HG02571 (cell line): ENCODE measurements around the gene SCGB1D1.
"Not testable (repeated sequence)": the region's sequence is repeated elsewhere in the genome, so short reads cannot be mapped to it uniquely, and the experiment has no call there.

Experiments
- ATAC-seq: cut with Tn5 transposase; IDR thresholded peaks from one replicate; pipeline ENCODE4 v1.9.1; 2021; ENCODE audit warnings: mild to moderate bottlenecking, moderate library complexity; ENCODE audit not compliant: unreplicated experiment

SCGB1D1 gene

DNA sequence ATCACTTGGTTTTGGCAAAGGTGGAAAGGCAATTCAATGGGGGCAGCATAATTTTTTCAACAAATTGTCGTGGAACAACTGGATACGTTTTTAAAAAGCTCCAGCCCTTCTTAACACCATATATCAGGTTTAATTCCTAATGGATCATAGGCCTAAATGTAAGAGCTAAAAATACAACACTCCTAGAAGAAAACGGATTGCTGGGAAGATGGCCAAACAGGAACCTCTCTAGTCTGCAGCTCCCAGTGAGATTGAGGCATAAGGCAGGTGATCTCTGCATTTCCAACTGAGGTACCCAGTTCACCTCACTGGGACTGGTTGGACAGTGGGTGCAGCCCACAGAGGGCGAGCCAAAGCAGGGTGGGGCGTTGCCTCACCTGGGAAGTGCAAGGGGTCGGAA lies 32.4 kb upstream of the SCGB1D1 start:
- ATAC-seq = no peak

- ATAC-seq = no peak
These were observed 23.6 kb upstream of the SCGB1D1 start for GRCh38 chr11:62166371-62166770.

GRCh38 chr11:62169448-62169847 lies 20.6 kb upstream of the SCGB1D1 start:
- no peak for ATAC-seq

- no peak for ATAC-seq
These were observed 20.1 kb upstream of the SCGB1D1 start for GRCh38 chr11:62169935-62170334.

DNA sequence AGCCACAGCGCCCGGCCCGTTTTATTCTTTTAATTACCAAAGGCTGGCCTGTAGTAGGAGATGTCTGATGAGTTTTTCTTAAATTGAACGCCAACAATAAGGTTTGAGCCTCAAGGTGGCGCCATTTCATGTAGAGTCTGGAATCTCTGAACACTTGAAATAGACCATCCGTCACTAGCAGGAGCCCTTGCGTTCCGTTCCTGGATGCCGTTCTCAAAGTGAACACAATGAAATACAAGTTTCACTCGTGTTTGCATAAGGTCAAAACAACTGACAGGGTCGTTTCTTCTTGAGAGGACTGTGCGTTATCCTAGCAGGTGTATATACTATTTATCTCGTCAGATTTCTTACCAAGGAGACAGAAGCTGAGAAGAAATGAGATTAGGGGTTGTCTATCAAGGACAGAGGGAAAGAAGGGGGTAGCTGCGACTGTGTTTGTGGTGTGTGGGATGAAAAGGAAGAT lies 18.7 kb upstream of the SCGB1D1 start:
- no peak for ATAC-seq

GRCh38 chr11:62172294-62172693 lies 17.7 kb upstream of the SCGB1D1 start:
- no peak for ATAC-seq

DNA sequence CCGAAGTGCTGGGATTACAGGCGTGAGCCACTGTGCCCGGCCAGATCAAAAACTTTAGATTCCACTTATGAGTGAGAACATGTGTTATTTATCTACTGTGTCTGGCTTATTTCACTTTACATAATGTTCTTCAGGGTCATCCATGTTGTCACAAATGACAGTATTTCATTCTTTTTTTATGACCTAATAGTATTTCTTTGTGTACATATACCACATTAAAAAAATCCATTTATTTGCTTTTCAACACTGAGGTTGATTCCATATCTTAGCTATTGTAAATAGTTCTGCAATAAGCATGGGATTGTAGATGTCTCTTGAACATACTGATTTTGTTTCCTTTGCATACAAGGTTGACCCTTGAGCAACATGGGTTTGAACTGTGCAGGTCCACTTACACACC lies 13.2 kb upstream of the SCGB1D1 start:
- ATAC-seq = no peak

GRCh38 chr11:62179995-62180394 lies 10.0 kb upstream of the SCGB1D1 start:
- no peak for ATAC-seq

- no peak for ATAC-seq
These were observed 8.9 kb upstream of the SCGB1D1 start for GRCh38 chr11:62181097-62181496.

- ATAC-seq = no peak
These were observed 7.7 kb upstream of the SCGB1D1 start for GRCh38 chr11:62182147-62182891.

DNA sequence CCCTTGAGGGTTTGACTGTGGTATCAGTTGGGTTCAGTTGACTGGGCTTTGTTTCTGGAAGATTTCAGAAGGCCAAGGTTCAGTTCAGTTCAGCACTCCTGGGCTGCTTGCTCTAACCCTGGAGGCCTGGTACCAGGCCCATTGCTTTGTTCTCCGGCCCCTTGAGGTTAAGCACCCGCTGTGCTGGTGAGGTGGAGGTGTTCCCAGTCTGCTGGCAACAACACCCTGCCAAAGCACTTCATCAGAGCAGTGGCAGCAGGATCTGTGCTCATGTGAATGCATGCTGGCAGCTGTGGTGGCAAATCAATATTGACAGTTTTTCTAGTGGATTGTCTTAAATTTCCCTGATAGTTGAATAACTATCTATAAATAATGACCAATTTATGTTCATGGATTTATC lies 3.8 kb upstream of the SCGB1D1 start:
- ATAC-seq = no peak

GRCh38 chr11:62193952-62194351 lies 3.9 kb downstream of the SCGB1D1 start:
- no peak for ATAC-seq

DNA sequence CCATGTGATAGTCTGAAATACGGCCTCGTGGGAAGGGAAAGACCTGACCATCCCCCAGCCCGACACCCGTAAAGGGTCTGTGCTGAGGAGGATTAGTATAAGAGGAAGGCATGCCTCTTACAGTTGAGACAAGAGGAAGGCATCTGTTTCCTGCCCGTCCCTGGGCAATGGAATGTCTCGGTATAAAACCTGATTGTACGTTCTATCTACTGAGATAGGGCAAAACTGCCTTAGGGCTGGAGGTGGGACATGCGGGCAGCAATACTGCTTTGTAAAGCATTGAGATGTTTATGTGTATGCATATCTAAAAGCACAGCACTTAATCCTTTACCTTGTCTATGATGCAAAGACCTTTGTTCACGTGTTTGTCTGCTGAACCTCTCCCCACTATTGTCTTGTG lies 5.0 kb downstream of the SCGB1D1 start:
- ATAC-seq = not testable (repeated sequence)

DNA sequence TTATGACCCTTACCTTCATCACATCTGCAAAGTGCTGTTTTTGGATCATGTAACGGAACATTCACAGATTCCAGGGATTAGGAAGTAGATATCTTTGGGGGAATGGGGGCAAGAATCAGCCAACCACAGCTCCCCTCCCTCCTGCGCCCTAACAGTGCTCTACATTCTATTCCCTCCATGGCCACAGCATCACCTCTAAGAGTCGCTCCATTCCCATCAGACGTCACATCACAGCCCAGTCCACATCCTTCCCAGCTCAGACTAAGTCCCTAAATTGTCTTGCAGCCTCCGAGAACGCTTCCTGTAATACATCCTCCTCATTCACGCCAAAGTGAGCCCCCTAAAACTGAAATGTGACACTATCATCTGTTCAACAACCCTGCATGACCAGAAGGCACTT lies 5.9 kb downstream of the SCGB1D1 start:
- no peak for ATAC-seq

DNA sequence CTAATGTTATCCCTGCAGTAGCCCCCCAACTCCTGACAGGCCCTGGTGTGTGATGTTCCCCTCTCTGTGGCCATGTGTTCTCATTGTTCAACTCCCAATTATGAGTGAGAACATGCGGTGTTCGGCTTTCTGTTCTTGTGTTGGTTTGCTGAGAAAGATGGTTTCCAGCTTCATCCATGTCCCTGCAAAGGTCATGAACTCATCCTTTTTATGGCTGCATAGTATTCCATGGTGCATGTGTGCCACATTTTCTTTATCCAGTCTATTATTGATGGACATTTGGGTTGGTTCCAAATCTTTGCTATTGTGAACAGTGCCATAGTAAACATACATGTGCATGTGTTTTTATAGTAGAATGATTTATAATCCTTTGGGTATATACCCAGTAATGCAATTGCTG lies 7.4 kb downstream of the SCGB1D1 start:
- ATAC-seq = not testable (repeated sequence)

DNA sequence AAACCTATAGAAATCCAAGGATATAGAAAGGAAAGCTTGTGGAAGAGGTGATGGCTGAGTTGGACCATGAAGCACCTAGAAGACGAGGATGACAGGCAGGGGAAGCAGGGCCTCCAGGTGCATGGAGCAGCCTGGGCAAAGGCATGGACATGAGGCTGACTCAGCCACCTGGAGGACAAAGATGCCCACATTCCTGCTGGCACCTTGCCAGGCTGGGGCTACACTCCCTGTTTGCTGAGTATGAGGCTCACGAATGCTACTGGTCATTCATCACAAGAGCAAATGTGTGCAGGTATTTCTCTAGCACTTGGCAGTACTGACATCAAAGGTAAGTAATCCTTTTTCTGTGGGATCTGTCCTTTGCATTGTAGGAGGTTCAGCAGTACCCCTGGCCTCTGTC lies 11.4 kb downstream of the SCGB1D1 start:
- ATAC-seq = no peak

DNA sequence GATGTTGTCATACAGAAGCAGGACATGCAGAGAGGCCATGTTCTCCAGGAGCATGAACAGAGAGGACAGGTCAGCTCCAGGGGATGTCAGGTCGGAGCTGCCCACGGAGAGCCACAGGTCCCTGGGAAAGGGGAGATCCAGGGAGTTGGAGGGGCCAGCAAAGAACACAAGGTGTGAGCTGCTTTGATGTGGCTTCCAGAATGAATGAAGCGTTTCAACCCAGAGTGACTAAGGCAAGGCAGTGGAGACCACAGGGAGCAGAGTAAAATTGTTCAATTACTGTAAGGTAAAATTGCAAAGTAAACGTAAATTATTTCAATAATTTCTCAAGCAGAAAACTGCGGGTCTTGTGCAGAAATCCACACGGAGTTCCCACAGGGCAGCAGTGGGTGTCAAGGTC lies 12.9 kb downstream of the SCGB1D1 start:
- ATAC-seq = no peak

- no peak for ATAC-seq
These were observed 14.4 kb downstream of the SCGB1D1 start for GRCh38 chr11:62204430-62204829.

DNA sequence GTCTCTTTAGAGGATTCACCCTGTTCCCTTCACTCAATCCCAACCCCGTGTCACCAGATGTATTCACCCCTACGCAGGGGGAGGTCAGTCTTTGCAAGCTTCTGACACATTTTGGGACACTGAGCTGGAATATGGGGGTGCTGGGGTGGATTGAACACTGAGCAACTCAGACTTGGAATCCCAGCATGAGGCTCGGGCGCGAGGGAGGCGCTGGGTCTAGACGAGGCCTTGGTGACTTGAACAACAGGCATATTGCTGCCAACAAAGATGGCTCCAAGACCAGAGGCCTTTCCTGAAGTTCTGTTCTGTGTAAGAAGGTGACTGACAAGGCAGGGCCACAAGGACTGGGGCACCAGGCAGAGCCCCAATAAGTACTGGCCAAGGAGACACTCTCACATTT lies 15.4 kb downstream of the SCGB1D1 start:
- ATAC-seq = no peak

- not testable (repeated sequence) for ATAC-seq
These were observed 16.5 kb downstream of the SCGB1D1 start for GRCh38 chr11:62206276-62207066.

- ATAC-seq = no peak
These were observed 18.7 kb downstream of the SCGB1D1 start for GRCh38 chr11:62208785-62209144.

- ATAC-seq = no peak
These were observed 27.3 kb downstream of the SCGB1D1 start for GRCh38 chr11:62217191-62217748.
